HG03342 (cell line): ENCODE measurements around the gene CIDEC.
"Not testable (repeated sequence)": the region's sequence is repeated elsewhere in the genome, so short reads cannot be mapped to it uniquely, and the experiment has no call there.

Experiments used
- ATAC-seq: cut with Tn5 transposase; IDR thresholded peaks from one replicate; pipeline ENCODE4 v1.9.1; 2021; ENCODE audit warnings: mild to moderate bottlenecking, moderate library complexity; ENCODE audit not compliant: unreplicated experiment

Gene CIDEC

DNA sequence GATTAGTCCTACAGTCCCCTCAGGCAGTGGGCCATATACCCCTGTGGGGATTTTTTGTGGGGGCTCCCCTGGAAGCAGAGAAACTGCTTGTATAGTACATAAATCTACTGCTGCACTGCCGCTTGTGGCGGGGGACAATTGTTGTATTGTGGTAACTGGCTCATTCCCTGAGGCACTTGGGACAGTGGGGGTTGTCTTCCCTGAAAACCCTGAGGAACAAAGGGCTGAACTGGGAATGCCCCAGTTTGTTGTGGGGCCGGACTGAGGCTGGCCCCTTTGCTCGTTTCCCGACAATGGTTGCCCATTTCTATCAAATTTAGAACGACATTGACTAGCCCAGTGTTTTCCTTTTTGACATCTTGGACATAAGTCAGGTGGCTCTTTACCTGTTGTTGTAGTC lies 28.7 kb downstream of the CIDEC start:
- not testable (repeated sequence) for ATAC-seq

DNA sequence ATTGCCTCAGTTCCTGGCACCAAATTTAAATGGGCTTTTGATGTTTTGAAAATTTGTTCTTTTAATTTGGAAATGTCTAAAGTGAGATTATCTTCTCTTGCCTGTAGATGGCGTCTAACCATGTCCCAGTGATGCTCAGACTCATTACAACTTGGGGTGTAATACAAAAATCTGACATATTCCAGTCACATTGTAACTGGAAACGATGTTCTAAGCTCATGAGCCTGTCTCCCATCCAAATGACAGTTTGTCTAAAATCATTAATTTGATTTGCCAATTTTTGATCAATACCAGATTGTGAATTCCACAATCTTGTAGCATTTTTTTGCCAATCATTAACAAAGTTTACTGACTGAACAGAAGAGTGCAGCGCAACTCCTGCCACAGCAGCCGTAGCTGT lies 31.2 kb downstream of the CIDEC start:
- ATAC-seq: not testable (repeated sequence)

- ATAC-seq: not testable (repeated sequence)
Measured at GRCh38 chr3:9847870-9848269, 32.2 kb downstream of the CIDEC start.

GRCh38 chr3:9846931-9847488 lies 33.0 kb downstream of the CIDEC start:
- ATAC-seq: no peak

DNA sequence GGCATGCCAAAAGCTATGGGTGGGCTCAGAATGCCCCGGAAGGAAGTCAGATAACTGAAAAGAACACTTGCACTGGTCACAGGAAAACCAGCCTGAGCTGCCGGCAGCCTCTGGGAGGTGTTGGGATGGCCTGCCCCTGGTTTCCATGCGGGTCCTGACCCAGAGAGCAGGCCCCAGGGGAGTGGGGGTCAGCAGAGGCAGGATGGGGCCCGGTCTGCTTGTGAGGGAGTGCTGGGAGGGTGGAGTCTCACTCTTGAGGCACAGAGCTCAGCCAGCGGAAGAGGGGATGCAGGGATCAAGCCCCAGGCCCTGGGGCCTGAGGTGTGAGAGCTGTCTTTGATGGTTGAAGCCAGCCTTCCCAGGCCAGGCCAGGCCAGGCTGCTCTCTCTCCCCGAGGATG lies 33.8 kb downstream of the CIDEC start:
- ATAC-seq: no peak

GRCh38 chr3:9843715-9844438 lies 36.2 kb downstream of the CIDEC start, which contains the start of gene RPUSD3:
Gene RPUSD3 (minus strand): TSS chr3:9844008. CDS start chr3:9843990, 18 bp downstream.
- ATAC-seq: peak; percentile 98

- no peak for ATAC-seq
Measured at GRCh38 chr3:9841015-9841414, 39.0 kb downstream of the CIDEC start.

DNA sequence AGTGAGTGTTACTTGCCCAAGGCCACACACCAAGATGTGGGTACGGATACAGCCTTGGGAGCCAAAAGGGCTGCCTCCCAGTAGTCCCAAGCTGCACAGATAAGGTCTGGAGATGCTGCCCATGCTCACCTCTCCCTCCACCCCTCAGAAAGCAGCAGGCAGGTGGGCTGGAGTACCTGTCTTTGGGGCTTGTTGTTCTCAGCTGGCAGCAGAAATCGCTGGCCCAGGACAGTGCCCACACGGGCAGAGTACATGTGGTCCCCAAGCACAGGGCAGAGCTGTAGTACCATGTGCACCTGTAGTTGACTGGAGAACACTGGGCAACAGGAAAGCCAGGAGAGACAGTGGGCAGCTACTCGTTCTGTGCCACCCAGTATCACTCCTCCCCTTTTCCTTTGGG lies 41.2 kb downstream of the CIDEC start:
- no peak for ATAC-seq

DNA sequence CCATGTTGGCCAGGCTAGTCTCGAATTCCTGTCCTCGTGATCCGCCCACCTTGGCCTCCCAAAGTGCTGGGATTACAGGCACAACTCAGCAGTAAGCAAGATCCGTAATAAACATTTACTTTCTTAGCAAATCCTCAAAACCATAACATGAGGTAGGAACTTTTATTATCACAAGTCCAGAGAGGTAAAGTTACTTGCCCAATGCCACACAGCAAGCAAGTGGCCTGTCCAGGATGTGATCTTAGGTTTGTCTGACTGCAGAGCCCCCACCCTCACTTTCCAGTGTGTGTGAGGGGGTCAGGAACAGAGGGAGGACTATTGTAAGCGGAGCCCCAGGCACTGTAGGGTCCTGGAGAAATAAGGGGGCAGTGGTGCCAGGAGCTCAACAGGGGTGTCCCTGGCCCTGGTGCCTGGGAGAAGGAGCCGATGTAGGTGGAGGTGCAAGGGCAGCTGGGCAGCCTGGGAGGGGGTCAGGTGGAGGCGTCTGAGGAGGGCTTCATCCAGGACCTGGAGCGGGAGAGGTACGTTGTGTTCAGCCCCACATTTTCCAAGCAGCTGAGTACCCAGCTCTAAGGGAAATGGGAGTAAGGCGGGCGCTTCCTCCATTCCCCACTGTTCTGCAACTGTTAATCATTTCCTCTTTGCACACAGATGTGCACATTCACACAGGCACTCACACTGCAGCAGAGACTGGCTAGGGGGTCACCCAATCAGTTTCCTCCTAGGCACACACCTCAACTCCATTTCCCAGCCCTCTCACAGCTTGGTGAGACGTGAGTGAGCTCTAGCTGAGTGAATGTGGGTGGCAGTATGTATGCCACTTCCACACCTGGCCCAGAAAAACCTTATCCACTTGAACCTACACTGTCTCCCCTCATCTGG lies 42.1 kb downstream of the CIDEC start:
- ATAC-seq: no peak

DNA sequence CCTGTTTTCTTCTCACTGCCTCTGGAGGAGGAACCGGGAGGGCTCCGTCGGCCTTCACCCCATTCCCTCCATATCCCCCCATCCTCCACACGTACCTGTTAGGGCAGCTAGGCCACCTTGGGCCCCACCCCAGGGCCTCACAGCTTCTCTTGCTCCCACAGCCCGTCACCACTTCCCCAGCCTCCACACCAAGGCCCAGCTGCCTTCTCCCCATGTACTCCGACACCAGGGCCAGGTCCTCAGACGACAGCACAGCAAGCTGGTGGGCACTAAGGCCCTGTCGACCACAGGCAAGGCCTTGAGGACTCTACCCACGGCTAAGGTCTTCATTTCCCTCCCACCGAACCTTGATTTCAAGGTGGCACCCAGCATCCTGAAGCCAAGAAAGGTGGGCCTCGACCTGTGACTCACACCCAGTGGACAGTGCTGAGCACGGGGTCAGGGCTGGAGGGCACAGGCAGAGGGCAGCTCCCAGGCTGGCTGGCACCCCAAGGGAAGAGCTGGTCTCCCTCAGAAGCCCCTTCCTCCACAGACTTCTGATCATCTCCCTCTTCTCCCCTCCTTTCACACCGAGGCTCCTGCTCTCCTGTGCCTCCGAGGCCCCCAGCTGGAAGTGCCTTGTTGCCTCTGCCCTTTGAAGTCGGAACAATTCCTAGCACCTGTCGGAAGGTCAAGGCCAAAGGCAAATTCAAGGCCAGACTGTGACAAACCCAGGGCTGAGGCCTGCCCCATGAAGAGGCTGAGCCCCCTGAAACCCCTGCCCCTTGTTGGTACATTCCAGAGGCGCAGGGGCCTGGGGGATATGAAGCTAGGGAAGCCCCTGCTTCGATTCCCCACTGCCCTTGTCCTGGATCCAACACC lies 45.3 kb downstream of the CIDEC start:
- ATAC-seq: no peak

- ATAC-seq: no peak
Measured at GRCh38 chr3:9833078-9833477, 47.0 kb downstream of the CIDEC start.

DNA sequence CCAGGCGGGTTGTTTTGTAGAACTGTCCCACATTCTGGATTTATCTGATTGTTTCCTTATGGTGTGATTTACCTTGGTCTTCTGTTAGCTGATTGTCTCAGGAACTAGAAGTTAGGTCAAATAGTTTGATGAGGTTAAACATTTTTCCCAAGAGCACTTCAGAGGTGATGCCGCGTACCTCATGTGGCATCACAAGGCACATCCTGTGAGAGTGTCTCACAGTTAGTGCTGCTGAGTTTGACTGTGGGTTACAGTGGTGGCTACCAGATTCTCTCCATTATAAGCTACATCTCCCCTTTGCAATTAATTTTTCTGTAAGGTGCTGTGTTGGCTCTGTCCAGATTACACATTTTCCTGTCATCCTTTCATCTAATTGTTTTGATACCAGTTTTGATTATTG lies 48.8 kb downstream of the CIDEC start:
- no peak for ATAC-seq

- ATAC-seq: no peak
Measured at GRCh38 chr3:9828801-9829755, 51.0 kb downstream of the CIDEC start.

GRCh38 chr3:9826815-9827573 lies 53.1 kb downstream of the CIDEC start:
- ATAC-seq: no peak

DNA sequence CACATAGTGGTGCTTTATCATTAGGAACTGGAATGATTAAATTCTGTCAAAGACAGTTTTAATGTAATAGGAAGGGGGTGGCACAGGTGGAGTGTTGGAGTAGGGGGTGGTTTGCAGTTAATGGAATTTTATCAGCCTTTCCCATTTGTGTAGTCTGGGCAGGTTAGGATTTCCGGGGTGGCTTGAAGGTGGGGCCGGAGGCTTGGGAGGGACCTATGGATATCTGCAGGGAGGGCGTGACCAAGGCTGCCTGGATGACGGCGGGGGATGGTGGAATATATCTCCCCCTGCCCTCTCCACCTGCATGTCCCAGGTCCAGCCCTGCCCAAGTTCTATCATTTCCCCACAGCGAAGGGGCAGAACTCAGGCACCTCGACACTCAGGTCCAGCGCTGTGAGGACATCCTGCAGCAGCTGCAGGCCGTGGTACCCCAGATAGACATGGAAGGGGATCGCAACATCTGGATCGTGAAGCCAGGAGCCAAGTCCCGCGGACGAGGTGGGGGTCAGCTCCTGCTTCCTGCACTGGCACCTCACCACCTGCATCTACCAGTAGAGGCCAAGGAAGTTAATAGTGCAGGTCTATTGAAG lies 54.5 kb downstream of the CIDEC start:
- ATAC-seq: no peak

DNA sequence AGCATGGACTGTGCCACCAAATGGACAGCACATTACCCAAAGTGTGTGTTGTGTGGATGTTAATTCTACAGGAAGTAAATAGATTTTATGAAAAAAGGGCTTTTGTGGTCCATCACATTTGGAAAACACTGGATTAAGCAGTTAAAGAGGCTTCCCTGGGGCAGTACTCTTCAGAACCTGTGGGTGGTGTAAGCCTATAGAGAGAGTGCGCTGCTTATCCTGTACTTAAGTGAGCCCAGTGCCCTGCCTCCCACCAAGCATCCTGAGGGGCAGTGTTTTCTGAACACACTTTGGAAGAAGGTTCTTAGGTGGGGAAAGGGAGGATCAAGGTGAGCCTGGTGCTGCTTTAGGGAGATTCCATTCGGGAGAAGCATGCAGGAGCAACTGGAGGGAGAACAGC lies 59.1 kb downstream of the CIDEC start:
- no peak for ATAC-seq

- no peak for ATAC-seq
Measured at GRCh38 chr3:9820543-9820942, 59.5 kb downstream of the CIDEC start.

DNA sequence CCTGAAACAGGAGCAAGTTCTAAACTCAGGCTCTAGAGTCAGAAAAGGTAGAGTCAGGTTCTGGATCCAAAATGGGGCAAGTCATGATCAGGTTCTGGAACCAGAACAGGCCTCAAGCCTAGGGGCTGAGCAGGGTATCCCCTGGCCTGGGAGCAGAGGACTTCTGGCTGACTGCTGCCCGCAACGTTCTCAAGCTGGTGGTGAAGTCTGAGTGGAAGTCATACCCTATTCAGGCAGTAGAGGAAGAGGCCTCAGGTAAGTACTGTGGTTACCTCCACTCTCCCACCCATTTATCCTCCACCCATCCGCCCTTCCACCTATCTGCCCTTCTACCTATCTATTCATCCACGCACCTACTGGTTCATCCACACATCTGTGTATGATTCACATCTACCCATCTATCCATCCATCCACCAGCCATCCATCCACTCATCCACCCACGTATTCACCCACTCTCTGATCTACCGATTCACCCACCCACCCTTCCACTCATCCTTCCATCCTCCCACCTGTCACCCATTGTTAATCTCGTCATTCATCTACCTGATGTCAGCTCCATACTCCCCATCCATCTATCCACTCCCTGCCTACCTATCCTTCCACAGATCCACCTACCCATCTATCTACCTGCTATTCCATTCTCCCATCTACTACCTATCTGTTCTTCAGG lies 61.3 kb downstream of the CIDEC start:
- ATAC-seq: no peak
